IPS-18c (cell line): Measurements from ENCODE around the gene G3BP2.

Source experiments
- H3K4me3 ChIP-seq: 2 replicates; pipeline ENCODE4 v1.7.0; 2013; ENCODE audit warnings: low read depth, mild to moderate bottlenecking, low read length, moderate library complexity; ENCODE audit not compliant: insufficient read depth
- H3K9me3 ChIP-seq: one replicate; pipeline ENCODE4 v1.6.1; 2013; ENCODE audit warnings: mild to moderate bottlenecking, low read length, moderate library complexity; ENCODE audit not compliant: control insufficient read depth, insufficient read depth

G3BP2 gene

DNA sequence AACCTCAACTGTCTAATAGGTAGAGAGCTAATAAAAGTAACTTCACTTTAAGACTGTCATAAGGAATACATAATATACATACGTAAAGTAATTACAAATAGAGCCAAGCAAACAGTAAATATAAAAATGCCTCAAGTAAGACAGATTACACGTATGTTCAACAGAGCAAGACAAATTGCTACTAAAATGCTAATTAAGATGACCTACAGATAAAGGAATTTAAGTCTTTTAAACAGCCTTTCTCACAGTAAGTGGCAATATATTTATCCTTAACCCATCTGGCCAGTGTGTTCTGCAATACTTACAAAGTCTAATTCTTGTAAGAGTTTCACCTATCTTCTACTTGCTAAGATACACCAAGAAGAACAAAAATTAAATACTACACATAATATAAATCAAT lies 12.7 kb downstream of the G3BP2 start:
- Histone ChIP-seq H3K4me3 (no peak overlapping the region), H3K9me3 (no peaks in the 10 kb centered on the region)

DNA sequence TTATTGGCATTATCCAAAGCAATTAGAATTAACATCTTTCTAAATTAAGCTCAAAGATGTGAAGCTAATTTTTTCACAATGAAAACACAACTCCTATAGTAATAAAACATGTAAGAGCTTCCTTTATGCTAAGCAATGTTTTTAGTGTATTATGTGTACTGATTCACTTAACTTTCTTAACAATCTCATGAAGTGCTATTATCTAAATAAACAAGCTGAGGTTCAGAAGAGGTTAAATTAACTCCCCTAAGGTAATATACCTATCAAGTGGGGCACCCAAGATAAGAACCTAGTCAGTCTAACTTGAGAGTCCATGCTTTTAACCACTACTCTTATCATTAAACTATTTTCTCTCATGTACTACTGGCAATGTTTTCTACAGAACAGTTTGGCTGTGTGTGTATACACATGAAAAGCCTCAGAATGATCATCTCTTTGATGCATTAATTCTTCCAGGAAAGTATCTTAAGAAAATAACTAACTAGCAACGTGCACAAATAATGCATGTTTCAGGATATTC lies 13.6 kb downstream of the G3BP2 start:
- no peaks in the 10 kb centered on the region for H3K9me3 ChIP-seq
- no peak overlapping the region for H3K4me3 ChIP-seq

DNA sequence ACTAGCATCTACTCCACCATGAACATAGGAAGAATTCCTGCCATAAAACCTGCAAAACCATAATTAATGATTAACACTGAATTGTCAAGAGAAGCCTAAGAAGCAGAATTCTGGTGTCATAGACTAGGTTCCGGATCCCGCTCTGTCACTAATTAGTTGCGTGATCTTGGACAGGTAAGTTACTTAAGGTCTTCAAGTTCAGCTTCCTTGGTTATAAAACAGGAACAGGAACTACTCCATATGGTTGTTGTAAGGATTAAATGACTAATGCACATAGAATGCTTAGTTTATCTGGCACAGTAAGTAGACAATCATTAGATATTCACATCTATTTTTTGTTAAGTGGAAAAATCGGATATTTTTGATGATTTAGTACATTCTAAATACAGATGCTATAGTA lies 14.3 kb downstream of the G3BP2 start:
- H3K4me3 ChIP-seq, result no peak overlapping the region
- H3K9me3 ChIP-seq, result no peaks in the 10 kb centered on the region

DNA sequence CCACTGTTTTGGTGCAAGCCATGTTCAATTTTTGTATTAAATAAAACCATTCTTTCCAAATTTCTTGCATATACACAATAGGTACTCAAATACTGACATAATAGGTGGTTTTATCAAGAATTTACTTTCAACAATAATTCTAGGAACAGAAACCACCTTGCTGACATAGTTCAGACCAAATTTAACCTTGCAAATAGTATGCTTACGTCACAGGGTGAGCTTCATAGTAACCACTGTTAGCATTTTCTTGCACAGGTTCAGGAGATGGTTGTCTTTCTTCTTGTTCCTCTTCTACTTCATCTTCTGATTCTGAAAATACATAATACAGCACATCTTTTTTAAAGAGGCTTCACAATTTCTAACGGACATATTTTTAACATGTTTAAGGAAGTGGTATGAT lies 17.6 kb downstream of the G3BP2 start:
- no peak overlapping the region for H3K4me3 ChIP-seq
- no peaks in the 10 kb centered on the region for H3K9me3 ChIP-seq

DNA sequence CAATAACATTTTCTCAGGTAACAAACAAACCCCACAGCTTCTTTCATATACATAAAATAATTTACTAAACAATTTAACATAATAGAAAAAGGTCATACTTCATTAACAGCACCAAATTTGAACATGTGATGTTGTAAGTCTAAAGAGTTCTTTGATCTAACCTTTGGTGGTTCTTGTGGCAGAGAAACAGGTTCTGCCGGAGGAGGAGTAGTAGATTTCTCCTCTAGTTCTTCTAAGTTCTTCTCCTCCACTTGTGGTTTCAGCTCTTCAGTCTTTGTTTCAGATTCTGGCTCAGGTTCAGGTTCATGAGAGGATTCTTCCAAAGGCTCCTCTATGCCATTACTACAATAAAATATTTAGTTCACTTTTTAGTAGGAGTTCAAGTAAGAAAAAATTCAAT lies 18.3 kb downstream of the G3BP2 start:
- Histone ChIP-seq H3K9me3 (no peaks in the 10 kb centered on the region), H3K4me3 (no peak overlapping the region)

DNA sequence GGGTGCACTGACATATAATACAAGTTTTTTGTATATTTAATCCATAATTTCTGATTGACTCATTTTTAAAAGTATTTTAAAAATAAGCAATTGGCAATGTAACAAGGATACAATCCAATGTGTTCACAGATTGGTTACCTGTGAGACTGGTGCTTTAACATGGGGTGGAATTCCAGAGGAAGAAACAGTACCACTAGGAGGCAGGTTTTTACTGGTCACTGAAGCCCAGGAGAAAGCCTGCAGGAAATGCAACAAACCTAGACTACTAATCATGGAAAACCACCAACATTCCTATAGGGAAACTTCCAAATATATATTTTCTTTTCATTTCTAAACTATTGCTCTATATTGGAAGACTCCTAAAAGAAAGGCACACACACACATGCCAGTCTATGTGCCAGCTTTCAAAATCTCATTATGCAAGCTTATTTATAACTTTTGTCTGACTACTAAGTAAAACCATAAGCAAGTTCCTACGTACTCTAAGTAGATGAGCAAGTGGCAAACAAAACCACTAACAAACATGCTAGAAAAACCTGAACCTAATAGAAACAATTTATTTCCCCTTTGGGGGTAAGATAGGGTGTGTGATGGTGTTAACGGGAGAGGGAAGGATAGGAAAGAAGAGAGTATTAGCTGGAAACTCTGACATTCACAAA lies 19.2 kb downstream of the G3BP2 start:
- Histone ChIP-seq H3K9me3 (no peaks in the 10 kb centered on the region), H3K4me3 (no peak overlapping the region)

DNA sequence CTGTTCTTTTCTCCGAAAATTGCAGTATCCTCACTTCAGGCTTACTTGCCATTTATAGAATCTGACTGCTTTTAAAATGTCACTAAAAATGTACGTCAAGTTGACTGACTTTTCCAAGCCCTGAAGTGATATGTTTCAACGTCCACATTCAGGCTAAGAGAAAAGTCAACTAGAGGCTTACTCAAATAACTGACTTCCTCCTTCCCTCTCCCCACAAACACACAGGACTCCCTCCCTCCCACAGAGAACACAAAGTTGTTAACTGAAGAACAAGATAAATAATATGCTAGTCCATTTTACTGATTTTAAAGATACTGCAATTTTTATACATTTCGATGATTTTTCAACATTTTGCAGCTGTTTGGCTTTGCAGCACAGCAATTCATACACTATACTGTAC lies 29.1 kb downstream of the G3BP2 start:
- Histone ChIP-seq H3K4me3 (no peak overlapping the region), H3K9me3 (no peaks in the 10 kb centered on the region)

DNA sequence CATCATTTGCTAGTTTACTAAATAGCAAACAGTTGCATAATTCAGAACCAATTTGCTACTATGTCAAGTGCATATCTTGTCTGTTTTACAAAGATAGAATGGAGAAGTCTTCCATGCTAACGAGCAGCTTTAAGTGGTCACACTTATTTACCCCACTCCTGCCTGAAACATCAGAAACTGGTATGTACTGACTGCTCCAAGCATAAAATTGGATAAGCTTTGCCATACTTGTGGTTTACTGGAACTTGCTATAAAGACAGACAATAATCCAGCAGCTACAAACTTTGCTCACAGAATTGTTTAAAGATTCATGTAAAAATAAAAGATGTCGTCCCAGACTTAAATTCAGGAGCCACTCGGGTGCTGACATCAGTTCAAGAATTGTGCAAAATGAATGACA lies 29.6 kb downstream of the G3BP2 start:
- Histone ChIP-seq H3K4me3 (no peak overlapping the region), H3K9me3 (no peaks in the 10 kb centered on the region)

DNA sequence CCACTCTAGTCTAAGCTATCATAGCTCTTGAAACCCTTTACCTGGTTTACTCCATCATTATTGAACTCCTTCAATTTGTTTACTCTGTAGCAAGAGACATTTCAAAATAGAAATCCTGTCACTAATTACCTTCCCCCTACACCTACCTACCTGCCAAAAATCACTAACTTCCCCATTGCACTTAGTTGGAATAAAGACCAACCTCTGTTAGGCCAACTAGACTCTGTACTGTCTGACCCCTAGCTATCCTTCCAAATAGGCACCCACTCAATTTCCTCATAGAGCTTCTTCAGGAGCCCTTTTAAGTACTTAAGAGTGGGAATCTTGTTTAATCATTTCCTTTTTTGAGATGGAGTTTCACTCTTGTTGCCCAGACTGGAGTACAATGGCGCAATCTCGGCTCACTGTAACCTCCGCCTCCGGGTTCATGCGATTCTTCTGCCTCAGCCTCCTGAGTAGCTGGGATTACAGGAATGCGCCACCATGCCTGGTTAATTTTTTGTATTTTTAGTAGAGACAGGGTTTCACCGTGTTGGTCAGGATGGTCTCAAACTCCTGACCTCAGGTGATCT lies 34.0 kb downstream of the G3BP2 start:
- no peaks in the 10 kb centered on the region for H3K9me3 ChIP-seq
- no peak overlapping the region for H3K4me3 ChIP-seq

DNA sequence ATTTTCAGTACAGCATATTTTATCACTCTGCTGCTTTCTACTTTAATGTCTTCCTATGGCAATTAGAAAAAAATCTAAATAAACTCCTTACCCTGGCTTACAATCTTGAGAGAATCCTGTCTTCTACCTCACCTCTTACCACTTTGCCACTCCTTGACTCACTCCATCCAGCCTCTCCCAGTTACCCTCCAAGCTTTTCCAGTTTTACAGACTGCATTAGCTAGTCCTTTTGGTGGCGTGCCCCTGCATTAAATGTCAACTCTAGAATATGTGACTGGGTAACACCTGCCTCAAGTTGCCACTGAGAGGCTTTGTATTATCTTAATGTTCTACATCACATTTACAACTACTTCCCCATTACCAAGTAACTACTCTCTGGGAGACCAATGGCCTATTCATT lies 35.4 kb downstream of the G3BP2 start:
- no peaks in the 10 kb centered on the region for H3K9me3 ChIP-seq
- H3K4me3 ChIP-seq, result no peak overlapping the region

DNA sequence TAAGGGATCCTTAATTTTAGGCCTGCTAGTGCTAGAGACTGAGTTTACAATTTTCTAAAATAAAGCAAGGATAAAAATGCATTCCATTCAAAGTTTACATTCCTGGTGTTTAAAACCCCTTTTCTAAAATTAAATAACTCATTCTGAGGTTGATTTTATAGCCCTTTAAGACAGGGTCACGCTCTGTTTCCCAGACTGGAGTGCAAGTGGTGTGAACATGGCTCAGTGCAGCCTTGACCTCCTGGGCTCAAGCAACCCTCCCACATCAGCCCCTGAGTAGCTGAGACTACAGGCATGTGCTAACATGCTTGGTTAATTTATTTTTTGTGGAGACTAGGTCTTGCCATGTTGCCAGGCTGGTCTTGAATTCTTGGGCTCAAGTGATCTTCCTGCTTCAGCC lies 36.0 kb downstream of the G3BP2 start:
- no peak overlapping the region for H3K4me3 ChIP-seq

DNA sequence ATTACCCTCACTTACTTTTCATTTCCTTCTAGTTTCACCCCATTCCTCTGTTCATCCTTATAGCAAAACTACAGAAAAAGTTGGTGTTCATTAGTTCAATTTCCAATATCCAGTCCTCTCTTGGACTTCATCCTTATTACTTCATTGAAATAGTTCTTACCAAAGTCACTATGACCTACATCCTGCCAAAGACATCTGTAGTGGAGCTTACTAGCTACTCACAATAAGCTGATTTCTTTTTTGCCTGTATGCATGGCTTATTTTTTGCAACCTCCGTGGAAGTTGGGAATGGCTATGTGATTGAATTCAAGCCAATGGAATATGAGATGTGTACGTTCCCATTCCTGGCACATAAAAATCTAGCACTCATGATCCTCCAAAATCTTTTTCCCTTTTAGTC lies 38.3 kb downstream of the G3BP2 start:
- Histone ChIP-seq H3K9me3 (no peaks in the 10 kb centered on the region), H3K4me3 (no peak overlapping the region)

More for the DNA sequence above, 36.0 kb downstream of the G3BP2 start:
- no peaks in the 10 kb centered on the region for H3K9me3 ChIP-seq

DNA sequence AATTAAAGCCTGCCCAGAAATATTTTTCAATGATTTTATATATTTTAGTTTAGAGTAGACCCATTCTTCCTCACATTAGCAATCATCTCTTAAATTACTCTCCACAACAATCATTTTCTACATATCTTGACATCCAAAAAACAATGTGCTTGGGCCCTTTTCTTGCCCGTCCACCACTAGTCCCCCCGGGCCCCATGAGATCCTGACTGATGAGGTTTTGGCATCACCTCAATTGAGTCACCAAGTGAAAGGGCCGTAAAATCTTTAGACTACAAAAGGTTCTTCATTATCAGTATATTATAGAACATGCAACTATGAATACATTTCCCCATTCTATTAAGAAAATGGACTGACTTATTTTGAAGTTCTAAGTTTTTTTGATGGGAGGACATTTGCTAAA lies 38.9 kb downstream of the G3BP2 start:
- H3K9me3 ChIP-seq, result no peaks in the 10 kb centered on the region

DNA sequence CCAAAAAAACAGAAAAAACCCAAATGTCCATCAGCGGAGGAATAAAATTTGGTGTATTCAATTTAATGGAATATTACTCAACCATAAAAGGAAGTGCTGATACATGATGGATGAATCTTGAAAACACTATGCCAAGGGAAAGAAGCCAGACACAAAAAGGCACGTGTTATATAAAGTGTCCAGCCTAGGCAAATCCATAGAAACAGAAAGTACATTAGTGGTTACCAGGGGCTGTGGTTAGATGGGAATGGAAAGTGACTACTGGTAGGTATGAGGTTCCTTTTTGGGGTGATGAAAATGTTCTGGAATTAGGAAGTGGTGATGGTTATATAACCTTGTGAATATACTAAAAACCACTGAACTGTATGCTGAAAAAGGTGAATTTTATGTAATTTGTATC lies 39.4 kb downstream of the G3BP2 start:
- no peaks in the 10 kb centered on the region for H3K9me3 ChIP-seq
- no peak overlapping the region for H3K4me3 ChIP-seq

More for the DNA sequence above, 38.9 kb downstream of the G3BP2 start:
- no peak overlapping the region for H3K4me3 ChIP-seq

DNA sequence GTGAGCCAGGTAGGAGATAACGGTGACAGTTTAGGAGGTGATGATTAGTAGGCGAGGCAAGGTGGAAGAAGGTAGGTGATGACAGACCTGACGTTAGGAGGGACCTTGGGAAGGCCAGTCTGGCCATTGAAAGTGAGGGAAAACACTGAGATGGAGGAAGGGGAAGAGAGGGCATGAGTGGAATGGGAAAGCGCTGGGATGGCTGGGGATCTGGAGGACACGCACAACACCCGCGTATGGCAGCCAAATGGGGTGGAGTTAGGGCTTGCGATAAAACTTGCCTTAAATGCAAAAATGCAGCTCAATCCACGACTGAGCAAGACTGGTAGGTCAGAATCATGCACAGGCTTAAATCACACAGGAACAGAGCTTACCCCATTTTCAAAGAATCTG lies 42.3 kb downstream of the G3BP2 start:
- no peaks in the 10 kb centered on the region for H3K9me3 ChIP-seq
- peak overlapping the region; percentile 68 for H3K4me3 ChIP-seq

DNA sequence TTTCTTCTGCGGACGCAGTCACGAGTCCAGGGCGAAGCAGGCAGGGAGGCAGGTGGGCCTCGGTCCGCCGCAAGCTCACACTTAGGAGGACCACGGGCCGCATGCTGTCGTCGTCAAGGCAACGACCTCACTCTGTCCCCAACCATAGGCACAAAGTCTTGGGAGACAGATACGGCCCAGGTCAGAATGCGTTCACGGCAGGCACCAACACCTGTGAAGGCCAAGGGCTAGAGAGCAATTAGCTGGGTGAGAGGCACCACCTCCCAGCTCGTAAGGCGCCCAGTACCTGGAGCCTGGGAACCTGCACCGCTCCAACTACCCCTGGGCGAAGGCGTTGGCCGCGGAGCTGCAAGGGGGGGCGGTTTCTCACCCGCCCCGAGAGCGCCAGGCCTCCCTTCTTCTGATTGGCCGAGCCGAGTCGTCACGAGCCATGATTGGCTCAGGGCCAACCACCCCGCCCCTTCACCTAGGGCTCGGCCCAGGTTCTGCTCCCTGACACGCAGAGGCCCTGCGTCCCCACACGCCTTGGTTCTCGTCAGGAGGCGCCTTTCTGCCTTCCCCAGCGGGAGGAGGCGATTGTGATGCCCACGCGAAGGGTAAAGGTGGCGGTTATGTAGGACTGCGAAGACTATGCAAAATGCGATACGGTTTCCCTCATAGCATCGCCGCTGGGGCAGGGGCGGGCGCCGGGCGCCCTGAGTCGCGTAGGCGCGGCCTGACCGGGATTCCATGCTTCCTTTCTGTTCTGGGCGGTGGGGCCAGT lies 42.9 kb downstream of the G3BP2 start, which contains the start of gene CDKL2:
TSS of gene CDKL2 (minus strand) at position 355 of the 763 bp plus-strand sequence. CDS start 4,540 bp downstream, outside the sequence.
- no peaks in the 10 kb centered on the region for H3K9me3 ChIP-seq
- H3K4me3 ChIP-seq, result peak within 1 kb of the TSS; percentile 68

DNA sequence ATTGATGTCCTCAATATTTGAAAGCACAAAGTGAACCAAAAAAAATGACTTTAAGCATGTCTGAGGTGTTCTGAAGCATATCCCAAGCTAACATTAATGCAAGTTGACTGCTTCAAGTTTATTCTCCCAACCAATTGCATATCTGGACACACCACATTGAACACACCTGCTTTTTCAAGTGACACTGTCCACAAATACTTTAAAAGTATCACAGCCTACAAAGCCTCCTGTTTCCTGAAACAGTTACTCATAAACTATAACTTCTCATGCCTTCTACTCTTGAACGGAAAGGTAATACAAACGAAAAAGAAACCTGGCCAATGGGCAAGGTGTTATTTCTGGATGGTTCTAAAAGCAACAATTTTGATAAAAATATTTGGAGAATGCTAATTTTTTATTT lies 44.0 kb downstream of the G3BP2 start:
- no peaks in the 10 kb centered on the region for H3K9me3 ChIP-seq
- no peak overlapping the region for H3K4me3 ChIP-seq

DNA sequence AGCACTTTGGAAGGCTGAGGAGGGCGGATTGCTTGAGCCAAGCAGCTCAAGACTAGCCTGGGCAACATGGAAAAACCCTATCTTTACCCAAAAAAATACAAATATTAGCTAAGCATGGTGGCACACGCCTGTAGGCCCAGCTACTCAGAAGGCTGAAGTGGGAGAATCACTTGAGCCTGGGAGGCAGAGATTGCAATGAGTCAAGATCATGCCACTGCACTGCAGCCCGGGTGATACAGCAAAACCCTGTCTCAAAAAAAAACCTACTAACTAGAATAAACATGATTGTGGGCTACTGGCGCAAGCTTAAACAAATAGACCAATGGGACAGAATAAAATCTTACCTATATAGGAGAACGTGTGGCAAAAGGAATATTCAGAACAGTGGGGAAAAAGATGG lies 50.2 kb downstream of the G3BP2 start:
- H3K4me3 ChIP-seq, result no peak overlapping the region
- no peaks in the 10 kb centered on the region for H3K9me3 ChIP-seq
